ENCODE data around the gene METTL16. TPM values are rescaled to one million over a fixed set of nuclear protein-coding genes. Genes with fewer than 3 reads are reported as not detected.
"Not testable (repeated sequence)": the region's sequence is repeated elsewhere in the genome, so short reads cannot be mapped to it uniquely, and the experiment has no call there.

METTL16 gene
- total RNA-seq, 1 experiment from 2014 or later = 21.2 TPM

DNA sequence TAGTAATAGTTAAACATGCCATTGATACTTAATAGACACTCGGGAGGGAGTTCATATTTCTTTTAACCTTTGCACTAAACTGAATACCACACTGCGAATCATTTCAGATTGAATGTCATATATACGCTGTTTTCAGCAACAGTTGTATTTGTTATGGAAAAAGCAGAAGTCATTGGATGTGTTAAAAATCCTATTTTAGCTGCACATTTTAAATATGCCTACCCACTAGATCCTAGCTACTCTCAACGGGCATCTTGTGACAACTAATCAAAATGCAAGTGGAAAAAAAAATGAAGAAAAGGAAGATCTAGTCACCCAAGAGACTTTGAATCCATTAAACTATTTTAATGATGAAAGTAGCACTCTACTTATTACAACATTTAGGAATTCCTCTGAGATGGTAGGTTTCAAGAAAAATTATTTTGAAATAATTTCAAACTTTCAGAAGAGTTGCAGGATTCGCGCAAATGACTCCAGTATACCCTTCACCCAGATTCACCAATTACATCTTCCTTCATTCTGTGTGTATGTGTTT, 59.4 kb downstream of the METTL16 start:
- no peak for DNase-seq (ENCODE audit: low read depth)

DNA sequence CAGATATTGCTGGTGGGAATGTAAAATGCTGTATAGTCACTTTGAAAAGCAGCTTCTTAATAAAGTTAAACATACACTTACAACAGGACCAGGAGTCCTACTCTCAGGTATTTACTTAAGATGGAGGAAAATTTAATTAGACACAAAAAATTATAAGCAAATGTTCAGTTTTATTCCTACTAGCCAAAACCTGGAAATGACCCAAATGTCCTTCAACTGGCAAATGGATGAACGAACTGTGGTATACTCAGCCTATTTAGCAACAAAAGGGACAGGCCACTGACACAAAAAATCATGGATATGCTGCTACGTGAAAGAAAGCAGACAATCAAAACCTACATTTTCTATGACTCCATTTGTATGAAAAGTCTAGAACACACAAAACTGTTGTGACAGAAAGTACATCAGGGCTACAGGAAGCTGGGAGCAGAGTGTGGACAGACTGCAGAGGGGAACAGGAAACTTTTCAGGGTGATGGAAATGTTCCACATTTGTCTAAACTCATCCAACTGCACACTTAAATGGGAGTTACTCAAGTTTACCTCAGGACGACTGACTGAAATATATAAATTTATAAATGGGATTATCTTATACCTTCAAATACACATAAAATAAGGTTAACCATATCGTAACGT, 61.6 kb downstream of the METTL16 start:
- DNase-seq (ENCODE audit: low read depth) = no peak

DNA sequence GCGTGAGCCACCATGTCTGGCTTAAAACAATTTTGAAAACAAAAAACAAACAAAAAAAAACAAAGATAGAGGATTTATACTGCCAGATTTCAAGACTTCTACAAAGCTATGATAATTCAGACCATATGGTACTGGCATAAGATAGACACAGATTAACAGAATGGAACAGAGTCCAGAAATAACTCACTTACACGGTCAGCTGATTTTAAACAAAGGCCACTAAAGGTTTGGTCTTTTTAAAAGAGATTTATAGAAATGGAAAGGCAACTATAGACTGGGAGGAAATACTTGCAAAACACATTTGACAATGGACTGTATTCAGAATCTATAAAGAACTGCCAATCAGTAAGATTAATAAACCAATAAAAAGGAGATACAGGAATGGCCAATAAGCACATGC, 62.2 kb downstream of the METTL16 start:
- no peak for DNase-seq (ENCODE audit: low read depth)

DNA sequence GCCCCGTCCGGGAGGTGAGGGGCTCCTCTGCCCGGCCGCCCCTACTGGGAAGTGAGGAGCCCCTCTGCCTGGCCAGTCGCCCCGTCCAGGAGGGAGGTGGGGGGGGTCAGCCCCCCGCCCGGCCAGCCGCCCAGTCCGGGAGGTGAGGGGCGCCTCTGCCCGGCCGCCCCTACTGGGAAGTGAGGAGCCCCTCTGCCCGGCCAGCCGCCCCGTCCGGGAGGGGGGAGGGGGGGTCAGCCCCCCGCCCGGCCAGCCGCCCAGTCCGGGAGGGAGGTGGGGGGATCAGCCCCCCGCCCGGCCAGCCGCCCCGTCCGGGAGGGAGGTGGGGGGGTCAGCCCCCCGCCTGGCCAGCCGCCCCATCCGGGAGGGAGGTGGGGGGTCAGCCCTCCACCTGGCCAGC, 64.2 kb downstream of the METTL16 start:
- DNase-seq (ENCODE audit: low read depth) = not testable (repeated sequence)

DNA sequence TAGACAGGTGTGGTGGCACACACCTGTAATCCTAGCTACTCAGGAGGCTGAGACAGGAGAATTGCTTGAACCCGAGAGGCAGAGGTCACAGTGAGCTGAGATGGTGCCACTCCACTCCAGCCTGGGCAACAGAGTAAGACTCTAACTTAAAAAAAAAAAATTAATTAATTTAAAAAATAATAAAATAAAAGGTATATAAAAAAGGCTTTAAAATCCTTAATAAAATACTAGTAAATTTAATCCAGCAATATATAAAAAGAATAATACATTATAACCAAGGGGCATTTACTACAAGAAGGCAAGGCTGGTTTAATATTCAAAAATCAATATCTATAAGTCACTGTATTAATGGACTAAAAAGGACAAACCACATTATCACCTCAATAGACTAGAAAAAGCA, 66.0 kb downstream of the METTL16 start:
- DNase-seq (ENCODE audit: low read depth) = no peak

DNA sequence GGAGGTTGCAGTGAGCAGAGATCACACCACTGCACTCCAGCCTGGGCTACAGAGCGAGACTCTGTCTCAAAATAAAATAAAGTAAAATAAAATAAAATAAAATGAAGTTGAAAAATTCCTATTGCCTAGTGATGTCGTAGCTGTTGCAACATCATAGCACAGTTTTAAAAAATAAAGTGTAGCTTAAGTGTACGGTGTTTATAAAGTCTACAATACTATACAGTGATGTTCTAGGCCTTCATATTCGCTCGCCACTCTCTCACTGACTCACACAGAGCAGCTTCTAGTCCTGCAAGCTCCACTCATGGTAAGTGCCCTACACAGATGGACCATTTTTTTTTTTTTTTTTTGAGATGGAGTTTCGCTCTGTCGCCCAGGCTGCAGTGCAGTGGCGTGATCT, 67.3 kb downstream of the METTL16 start:
- no peak for DNase-seq (ENCODE audit: low read depth)

DNA sequence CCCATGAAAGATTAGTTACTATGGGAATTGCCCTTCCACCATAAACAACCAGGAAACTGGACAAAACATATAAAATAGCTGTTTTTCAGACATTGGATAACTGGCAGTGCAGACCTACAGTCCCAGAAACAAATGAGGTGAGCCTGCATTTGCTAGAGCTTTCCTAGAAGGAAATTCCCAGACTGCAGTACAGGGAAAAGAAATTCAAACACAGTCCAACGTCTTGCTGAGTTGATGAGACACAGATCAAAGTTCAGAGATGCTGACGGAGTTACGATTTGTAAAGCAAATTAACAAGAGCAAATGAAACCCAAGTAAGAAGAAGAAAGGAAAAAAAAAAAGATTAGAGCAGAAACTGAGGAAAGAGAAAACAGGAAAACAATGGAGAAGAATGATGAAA, 69.5 kb downstream of the METTL16 start:
- no peak for DNase-seq (ENCODE audit: low read depth)

DNA sequence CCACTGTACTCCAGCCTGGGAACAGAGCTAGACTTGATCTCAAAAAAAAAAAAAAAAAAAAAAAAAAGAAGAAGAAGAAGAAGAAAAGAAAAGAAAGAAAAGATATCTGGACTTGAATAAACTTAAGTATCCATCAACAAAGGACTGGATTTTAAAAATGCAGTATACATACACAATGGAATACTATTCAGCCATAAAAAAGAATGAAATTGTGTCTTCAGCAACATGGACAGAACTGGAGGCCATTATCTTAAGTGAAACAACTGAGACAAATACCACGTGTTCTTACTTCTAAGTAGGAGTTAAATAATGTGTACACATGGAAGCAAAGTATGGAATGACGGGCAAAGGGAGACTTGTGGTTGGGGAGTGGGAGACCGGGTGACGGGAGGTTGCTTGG, 70.8 kb downstream of the METTL16 start:
- DNase-seq (ENCODE audit: low read depth) = no peak

DNA sequence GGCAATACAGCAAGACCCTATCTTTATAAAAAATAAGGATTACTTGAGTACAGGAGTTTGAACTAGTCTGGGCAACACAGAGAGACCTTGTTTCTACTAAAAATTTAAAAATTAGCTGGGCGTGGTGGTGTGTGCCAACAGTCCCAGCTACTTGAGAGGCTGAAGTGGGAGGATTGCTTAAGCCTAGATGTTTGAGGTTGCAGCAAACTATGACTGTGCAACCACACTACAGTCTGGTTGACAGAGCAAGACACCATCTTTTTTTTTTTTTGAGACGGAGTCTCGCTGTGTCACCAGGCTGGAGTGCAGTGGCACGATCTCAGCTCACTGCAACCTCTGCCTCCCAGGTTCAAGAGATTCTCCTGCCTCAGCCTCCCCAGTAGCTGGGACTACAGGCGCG, 71.7 kb downstream of the METTL16 start:
- peak; percentile 26 for DNase-seq (ENCODE audit: low read depth)

DNA sequence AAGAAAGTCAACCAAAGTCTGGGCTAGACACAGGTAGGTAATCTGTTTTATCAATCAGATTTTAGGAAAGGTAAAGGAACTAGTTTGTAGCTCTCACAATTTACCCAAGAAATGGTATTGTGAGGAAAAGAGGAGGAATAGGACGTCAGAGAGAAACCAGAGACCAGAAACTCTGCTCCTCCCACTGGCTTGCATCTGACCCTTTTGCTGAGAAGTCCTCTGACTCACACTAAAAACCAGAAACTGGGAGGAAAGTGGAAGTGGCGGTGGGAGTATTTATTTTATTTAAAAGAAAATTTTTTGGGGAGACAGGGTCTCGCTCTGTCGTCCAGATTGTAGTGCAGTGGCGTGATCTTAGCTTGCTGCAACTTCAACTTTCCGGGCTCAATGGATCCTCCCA, 72.9 kb downstream of the METTL16 start:
- peak; percentile 19 for DNase-seq (ENCODE audit: low read depth)

DNA sequence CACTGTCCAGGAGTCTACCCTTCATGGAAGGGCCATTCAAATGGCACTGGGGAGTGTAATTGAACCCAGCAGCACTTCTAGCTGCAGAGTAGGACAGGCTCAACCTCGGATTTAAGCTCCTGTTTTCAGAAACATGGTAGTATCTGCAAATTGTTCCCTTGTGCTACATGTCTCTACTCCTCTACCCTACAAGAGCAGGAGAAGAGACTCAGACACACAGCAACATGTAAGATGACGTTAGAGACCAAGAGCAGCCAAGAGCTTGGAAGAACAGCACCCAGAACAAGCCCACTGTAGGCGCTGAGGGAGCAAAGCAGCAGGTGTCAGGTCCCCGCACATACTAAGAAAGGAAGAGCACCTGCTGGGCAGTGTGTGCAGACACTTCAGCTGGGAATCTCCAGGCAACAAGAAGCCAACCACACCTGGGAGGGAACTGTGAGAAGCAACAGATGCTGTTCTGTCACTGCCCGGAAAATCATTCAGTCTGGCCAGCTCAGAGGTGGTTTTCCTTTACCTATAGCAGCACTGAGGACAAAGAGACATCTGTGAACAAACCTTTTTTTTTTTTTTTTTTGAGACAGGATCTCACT, 75.3 kb downstream of the METTL16 start:
- no peak for DNase-seq (ENCODE audit: low read depth)

DNA sequence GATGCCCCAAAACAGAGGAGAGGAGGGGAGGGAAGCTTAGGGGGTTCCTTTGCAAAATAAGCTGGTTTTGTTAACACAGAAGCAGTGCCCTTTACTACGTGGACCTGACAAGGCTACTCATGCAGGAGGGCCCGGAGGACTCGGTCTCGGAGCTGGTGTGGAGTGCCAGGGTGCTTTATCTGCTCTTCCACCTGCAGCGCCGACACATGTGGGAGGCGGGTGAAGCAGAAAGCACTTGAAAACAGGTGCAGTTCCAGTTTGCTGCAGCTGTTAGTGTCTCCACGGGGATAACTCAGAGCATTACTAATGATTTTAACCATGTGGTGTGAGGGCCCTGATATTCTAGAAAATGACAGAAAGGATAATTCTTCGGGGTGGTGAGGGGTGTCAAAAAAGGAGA, 75.8 kb downstream of the METTL16 start:
- DNase-seq (ENCODE audit: low read depth) = no peak

DNA sequence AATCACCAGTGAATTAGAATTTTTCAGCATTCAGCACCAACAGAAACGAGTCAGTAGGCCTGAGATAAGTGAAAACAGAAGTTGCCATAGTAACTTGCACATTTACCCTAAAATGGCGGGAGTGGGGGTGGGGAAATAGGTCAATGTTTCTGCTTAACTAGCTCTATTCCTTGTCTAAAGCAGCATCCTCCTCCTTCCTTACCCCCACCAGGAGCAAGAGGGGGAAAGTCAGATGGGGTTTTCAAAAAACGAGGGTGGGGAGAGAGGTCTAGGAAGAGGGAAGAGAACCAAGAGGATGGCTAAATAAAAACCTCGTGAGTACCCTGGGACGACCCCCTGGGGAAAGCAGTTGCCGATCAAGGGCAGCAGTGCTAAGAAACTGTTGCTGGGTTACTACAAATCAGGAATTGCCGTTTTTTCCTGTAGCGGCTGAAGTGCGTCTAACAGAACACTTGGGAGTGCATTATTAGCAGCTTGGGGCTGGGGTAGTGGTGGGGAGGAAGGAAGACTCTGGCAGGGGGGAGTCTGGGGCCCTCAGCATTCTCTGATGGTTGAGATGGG, 76.4 kb downstream of the METTL16 start:
- DNase-seq (ENCODE audit: low read depth) = no peak

DNA sequence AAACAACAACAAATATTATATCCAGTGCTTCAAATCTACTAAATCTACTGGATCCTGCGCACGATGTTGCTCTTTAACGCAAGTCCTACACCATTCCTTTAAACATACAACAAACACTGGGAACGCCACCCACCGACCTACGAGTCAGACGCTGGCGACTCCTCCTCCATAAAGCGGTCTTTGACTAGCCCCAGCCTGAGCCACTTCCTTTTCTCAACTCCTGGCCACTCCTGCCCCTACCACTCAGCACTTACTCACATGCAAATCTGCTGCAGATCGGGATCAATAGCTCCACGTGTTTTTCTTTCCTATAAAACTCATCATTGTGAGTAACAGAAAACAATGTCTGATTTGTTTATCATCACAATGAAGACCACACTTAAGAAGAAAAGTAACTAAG, 78.0 kb downstream of the METTL16 start:
- DNase-seq (ENCODE audit: low read depth) = peak; percentile 24

DNA sequence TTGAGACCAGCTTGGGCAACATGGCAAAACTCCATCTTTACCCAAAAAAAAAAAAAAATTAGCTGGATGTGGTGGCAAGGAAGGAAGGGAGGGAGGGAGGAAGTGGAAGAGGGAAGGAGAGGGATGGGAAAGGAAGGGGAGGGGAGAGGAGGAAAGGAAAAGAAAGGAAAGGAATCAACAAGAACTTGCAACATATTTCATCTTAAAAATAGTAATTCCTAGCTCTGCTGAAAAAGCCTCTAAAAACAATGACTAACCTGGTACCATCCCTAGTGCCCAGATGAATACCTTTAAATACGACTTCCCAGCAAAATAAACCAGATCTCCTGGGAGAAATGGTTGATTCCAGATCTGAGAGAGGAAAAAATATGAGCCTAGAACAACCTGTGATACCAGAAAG, 83.8 kb downstream of the METTL16 start:
- no peak for DNase-seq (ENCODE audit: low read depth)

DNA sequence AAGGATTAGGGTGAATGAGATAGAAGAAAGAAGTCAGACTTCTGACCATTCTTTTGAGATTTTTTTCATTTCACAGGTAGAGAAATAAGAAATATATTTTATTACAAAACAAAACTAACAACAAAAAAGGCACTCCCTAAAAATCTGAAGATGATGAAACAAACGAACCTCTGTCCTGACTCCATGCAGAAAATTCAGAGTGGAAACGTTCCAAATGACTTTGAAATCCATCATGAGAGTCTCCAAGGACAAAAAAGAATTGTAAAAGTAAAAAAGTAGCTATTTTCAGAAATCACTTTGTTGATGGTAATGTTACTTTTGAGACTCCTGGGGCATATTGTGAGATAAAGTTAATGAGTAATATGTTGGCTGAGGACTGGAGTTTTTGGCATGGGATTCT, 84.5 kb downstream of the METTL16 start:
- no peak for DNase-seq (ENCODE audit: low read depth)

DNA sequence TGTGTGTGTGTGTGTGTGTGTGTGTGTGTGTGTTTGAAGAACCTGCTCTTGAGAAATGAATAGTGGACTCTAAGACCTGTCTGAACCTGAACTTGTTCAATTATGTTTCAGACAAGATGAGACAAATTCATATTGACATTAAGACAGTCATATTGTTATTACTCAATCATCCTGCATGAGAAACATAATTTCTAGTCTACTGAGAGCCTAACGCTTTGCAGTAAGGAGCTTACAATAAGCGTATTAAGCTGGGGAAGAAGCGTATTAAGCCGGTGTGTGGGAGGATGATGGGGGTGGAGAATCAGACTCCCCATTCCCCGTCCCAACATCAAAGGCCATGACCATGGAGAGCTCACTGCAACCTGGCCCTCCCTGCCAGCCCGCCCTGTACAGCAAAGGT, 88.4 kb downstream of the METTL16 start:
- DNase-seq (ENCODE audit: low read depth) = no peak

DNA sequence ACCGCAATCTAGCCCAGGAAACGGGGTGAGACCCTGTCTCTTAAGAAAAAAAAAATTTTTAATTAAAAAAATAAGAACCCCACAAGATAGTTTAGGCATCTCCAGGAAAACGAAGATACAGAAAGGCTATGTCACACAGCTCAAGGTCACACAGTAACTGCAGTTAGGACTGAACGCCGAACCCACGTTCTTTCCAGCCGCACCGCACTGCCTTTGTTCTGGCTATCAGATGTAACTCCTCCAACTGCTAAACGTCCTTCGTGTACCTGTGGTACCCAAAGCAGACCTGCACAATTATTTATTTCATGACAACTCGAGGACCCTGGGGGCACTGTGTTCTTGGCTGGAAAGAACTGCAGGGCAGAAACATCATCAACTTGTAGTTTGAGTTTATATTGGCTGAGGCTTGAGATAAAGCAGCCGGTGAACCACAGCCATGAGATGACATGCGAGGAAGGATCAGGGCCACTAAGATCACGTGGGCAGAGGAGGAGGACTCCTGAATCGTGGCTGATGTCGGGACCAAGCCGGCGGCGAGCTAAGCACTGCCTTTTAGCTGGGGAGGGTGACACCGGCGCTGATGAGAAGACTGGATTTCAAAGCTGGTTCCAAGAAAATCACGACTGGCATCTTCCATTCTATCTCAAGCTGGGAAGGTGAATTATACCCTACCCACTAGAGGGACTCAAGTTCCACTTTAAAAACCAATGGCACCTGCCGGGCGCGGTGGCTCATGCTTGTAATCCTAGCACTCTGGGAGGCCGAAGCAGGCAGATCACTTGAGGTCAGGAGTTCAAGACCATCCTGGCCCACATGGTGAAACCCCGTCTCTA, 90.2 kb downstream of the METTL16 start:
- DNase-seq (ENCODE audit: low read depth) = no peak

DNA sequence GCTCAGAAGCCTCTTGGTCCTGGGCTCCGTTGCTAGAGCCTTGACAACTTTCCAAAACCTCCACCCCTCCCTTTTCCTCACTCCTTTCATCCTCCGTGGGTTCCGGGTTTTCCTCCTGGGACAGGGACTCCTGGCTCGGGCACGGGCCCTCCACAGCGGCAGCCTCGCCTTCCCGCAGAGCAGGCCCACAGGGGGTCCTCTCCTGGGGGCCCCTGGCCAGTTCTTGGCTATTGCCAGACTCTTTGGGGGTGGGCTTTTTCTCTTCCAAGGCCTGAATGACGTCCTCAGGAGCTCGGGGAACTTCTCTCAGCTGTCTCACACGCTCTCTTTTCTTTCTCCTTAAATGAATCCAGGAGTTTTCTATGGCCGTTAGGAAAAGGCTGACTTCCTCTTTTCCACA, 91.5 kb downstream of the METTL16 start:
- no peak for DNase-seq (ENCODE audit: low read depth)

DNA sequence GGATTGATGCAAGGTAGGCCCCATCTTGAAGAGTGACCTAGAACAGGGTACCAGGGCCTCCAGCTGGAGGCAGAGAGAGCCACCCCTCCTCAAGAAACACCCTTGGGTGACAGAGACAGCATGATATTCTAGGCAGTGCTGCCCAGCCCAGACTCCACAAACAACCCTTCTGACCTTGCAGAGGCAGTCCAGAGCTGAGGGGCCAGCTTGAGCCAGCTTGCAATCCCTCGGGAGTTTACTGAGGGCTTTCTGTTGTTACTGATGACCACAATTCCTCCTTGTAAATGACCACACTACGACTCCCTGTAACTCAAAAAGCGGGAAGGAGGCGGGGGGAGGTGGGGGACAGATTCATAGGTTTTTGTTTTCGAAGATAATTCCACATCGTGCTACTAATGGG, 92.2 kb downstream of the METTL16 start:
- DNase-seq (ENCODE audit: low read depth) = no peak

DNA sequence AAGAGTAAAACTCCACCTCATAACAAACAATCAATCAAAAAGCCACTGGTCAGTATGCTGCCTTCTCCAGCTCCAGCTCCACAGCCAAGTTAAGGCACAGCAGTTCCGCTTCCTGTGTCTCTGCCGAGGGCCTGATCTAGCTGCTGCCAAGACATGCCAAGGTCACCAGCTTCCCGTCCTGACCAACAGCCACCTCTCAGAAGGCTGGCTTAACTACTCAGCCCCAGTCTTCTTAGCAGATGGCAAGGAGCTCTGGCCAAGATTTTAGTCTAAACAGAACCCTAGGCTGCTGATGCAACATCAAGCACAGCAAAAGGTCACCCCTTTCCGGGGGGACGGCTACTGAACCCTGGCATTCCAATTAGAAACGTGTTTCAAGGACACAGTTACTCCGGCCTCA, 93.1 kb downstream of the METTL16 start:
- DNase-seq (ENCODE audit: low read depth) = no peak

DNA sequence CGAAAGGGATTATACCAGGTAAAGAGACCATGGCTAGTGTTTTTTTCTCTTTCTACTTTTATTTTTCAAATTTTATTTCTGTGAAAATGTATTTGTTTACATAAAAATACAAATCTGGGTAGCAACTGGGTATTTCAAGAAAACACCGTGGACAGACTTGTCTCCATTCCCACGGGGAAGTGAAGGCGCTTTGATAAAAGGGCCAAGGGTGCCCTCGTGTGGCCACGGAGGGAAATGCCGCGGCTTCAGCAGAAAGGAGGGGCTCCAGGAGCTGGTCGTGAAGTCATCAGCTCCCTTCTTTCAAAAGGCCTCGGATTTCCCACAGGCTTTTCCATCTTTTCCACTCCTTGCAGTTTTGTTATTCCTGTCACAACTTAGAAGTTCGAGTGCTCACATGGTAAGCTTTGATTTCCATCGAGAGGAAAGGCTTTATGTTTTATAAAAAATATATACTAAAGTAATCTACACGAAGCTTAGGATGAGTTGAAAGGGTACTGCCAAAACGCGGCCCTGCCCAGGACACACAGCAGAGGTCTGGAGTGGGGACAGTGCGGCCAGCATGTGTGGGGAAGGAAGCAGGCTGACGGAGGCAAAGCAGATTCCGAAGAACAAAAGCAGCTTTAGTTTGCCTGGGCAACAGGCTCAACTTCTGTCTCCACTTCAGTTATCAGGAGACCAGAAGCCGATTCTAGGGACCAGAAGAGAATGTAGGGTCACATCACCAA, 95.5 kb downstream of the METTL16 start:
- peak; percentile 87 for DNase-seq (ENCODE audit: low read depth)
